ELR (cell line): ENCODE results near the gene EFEMP1.

Source experiments
- DNase-seq: peaks from one replicate; pipeline ENCODE4 v3.0.0-alpha.2; 2015; ENCODE audit warnings: low read depth

The EFEMP1 gene

GRCh38 chr2:55826246-55826645 is 97.3 kb downstream of the EFEMP1 start:
- no peak for DNase-seq

- no peak for DNase-seq
Measured at GRCh38 chr2:55824551-55825096, 99.0 kb downstream of the EFEMP1 start.
